DOHH2 (cell line): ENCODE results near the gene SPAST.
"Not testable (repeated sequence)": the region's sequence is repeated elsewhere in the genome, so short reads cannot be mapped to it uniquely, and the experiment has no call there.

ENCODE experiments used
- H3F3A ChIP-seq: fragments of 200-600 bp; sonication (generic), shearing (Covaris generic); 2 replicates; pipeline ENCODE4 v1.6.0; 2016; ENCODE audit warnings: antibody characterized with exemption, mild to moderate bottlenecking; ENCODE audit not compliant: control insufficient read depth, insufficient read depth
- H3K27ac ChIP-seq: fragments of 200-600 bp; sonication (generic); 2 replicates; pipeline ENCODE4 v1.5.1; 2014; ENCODE audit warnings: low read depth, mild to moderate bottlenecking, low read length, moderate library complexity
- H3K27me3 ChIP-seq: fragments of 200-600 bp; sonication (generic); 2 replicates; pipeline ENCODE4 v1.6.1; 2014; ENCODE audit warnings: mild to moderate bottlenecking, low read length, mixed read lengths; ENCODE audit not compliant: control insufficient read depth
- H3K36me3 ChIP-seq: fragments of 200-600 bp; sonication (generic); 2 replicates; pipeline ENCODE4 v1.6.1; 2014; ENCODE audit warnings: mild to moderate bottlenecking, low read length, moderate library complexity, mixed read lengths; ENCODE audit not compliant: control insufficient read depth
- H3K4me1 ChIP-seq: fragments of 200-600 bp; sonication (generic); 2 replicates; pipeline ENCODE4 v1.6.1; 2014; ENCODE audit warnings: mild to moderate bottlenecking, low read length, mixed read lengths; ENCODE audit not compliant: control insufficient read depth
- H3K4me2 ChIP-seq: fragments of 200-600 bp; sonication (generic); 2 replicates; pipeline ENCODE4 v1.6.0; 2014; ENCODE audit warnings: mild to moderate bottlenecking, low read length, moderate library complexity
- H3K4me3 ChIP-seq: fragments of 200-600 bp; sonication (generic); 2 replicates; pipeline ENCODE4 v1.5.1; 2014; ENCODE audit warnings: mild to moderate bottlenecking, low read length, mixed read lengths
- H3K79me2 ChIP-seq: fragments of 200-600 bp; sonication (generic); 2 replicates; pipeline ENCODE4 v1.6.1; 2014; ENCODE audit warnings: mild to moderate bottlenecking, low read length, mixed read lengths; ENCODE audit not compliant: control insufficient read depth
- H3K9me2 ChIP-seq: fragments of 200-600 bp; sonication (generic); replicated peaks from 2 replicates; pipeline ENCODE4 v1.6.1; 2014; ENCODE audit warnings: mild to moderate bottlenecking, low read length, mixed read lengths; ENCODE audit not compliant: control insufficient read depth
- H3K9me3 ChIP-seq: fragments of 200-600 bp; sonication (generic); 2 replicates; pipeline ENCODE4 v1.6.1; 2014; ENCODE audit warnings: antibody characterized with exemption, low read length, mixed read lengths; ENCODE audit not compliant: control insufficient read depth, insufficient read depth
- H4K20me1 ChIP-seq: fragments of 200-600 bp; sonication (generic); 2 replicates; pipeline ENCODE4 v1.6.0; 2014; ENCODE audit warnings: low read depth, mild to moderate bottlenecking, antibody characterized with exemption, low read length, moderate library complexity; ENCODE audit not compliant: control insufficient read depth, insufficient read depth
- EZH2phosphoT487 ChIP-seq: fragments of 200-600 bp; sonication (generic); IDR thresholded peaks from 2 replicates; pipeline ENCODE4 v1.6.1; 2017; ENCODE audit warnings: borderline replicate concordance, mild to moderate bottlenecking, antibody characterized with exemption, low read length, moderate library complexity, mixed read lengths
- TF ChIP-seq, protein P1 (sequence below): fragments of 200-600 bp; sonication (generic); IDR thresholded peaks from one replicate; pipeline ENCODE4 v1.5.1; 2014; ENCODE audit warnings: antibody characterized with exemption, mild to moderate bottlenecking, low read depth, low read length; ENCODE audit not compliant: poor library complexity, severe bottlenecking

SPAST gene

DNA sequence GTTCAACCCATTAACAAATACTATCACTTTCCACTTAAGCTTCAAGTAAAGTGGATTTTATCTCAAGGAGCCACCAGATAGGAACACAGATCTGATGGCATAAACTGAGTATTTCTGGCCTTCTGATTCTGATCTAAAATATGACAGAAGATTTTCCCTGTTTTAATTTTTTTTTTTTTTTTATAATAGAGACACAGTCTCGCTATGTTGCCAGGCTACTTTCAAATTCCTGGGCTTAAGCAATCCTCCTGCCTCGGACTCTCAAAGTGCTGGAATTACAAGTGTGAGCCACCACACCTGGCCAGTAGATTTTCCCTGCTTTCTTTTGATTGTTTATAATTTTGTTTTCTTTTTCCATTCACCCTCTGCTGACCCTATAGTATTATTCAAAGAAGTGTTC lies 65.7 kb downstream of the SPAST start:
- H4K20me1 ChIP-seq = no peaks in the 10 kb centered on the region
- H3K36me3 ChIP-seq = peaks cover 7% of the 10 kb centered on the region; the same call in 1 of the 2 replicates
- H3K9me3 ChIP-seq = no peaks in the 10 kb centered on the region
- H3K27me3 ChIP-seq = no peaks in the 10 kb centered on the region
- no peak overlapping the region for H3K4me2 ChIP-seq
- no peaks in the 10 kb centered on the region for H3F3A ChIP-seq
- no peak overlapping the region for H3K4me3 ChIP-seq
- H3K27ac ChIP-seq = no peak overlapping the region
- no peaks in the 10 kb centered on the region for H3K4me1 ChIP-seq
- H3K79me2 ChIP-seq = no peaks in the 10 kb centered on the region
- no peak for TF ChIP-seq EZH2phosphoT487
- TF ChIP-seq, protein P1, sequence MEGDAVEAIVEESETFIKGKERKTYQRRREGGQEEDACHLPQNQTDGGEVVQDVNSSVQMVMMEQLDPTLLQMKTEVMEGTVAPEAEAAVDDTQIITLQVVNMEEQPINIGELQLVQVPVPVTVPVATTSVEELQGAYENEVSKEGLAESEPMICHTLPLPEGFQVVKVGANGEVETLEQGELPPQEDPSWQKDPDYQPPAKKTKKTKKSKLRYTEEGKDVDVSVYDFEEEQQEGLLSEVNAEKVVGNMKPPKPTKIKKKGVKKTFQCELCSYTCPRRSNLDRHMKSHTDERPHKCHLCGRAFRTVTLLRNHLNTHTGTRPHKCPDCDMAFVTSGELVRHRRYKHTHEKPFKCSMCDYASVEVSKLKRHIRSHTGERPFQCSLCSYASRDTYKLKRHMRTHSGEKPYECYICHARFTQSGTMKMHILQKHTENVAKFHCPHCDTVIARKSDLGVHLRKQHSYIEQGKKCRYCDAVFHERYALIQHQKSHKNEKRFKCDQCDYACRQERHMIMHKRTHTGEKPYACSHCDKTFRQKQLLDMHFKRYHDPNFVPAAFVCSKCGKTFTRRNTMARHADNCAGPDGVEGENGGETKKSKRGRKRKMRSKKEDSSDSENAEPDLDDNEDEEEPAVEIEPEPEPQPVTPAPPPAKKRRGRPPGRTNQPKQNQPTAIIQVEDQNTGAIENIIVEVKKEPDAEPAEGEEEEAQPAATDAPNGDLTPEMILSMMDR = no peak
- no peaks in the 10 kb centered on the region for H3K9me2 ChIP-seq

DNA sequence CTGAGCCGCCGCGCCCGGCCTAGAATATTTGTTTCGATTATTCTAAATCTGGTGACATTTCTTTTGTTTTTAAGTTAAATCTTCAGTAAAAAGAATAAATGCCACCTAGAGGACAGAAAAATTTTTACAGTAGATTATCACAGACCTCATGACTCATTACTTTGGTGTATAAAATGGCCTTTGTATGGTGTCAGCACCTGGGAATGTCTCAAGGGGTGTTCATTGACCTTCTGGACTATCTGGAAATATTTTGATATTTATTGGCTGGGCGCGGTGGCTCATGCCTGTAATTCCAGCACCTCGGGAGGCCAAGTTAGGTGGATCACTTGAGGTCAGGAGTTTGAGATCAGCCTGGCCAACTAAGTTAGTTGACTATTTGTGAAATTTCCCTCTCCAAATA lies 72.1 kb downstream of the SPAST start:
- Histone ChIP-seq H3K9me2 (no peaks in the 10 kb centered on the region), H3K27me3 (no peaks in the 10 kb centered on the region), H3K4me2 (no peak overlapping the region), H4K20me1 (no peaks in the 10 kb centered on the region), H3K9me3 (no peaks in the 10 kb centered on the region), H3K36me3 (peaks cover 16% of the 10 kb centered on the region), H3K79me2 (no peaks in the 10 kb centered on the region), H3K27ac (no peak overlapping the region), H3K4me3 (no peak overlapping the region), H3K4me1 (no peaks in the 10 kb centered on the region), H3F3A (peaks cover 5% of the 10 kb centered on the region; the same call in 1 of the 2 replicates)
- TF ChIP-seq, protein P1 = peak; percentile 41
- TF ChIP-seq EZH2phosphoT487 = no peak

DNA sequence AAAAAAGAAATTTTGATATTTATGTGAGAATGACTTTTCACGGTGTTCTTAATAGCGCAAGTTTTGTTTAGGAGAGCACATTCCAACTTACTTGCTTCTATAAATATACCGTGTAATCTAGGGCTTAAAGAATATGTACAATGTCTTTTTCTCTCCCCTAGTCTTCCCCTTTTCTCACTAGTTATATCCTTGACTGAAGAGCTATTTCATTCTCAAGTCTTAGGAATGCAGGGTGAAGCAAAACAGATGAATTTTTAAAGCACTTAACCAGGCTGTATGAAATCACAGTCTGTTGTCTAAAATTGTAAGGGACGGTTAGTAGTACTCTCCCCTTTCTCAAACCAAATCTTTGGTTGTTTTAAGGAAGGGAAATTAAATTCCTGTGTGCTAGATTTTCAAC lies 72.7 kb downstream of the SPAST start:
- H3K4me2 ChIP-seq = no peak overlapping the region

DNA sequence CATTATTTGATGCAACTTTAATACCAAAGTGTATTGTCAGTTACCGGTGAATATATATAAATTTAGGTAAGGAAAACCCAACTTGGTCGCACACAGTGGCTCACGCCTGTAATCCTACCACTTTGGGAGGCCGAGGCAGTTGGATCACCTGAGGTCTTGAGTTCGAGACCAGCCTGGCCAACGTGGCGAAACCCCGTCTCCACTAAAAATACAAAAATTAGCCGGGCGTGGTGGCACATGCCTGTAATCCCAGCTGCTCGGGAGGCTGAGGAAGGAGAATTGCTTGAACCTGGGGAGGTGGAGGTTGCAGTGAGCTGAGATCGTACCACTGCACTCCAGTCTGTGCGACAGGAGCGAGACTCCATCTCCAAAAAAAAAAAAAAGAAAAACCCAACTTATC lies 88.2 kb downstream of the SPAST start:
- not testable (repeated sequence) for H3F3A ChIP-seq, H3K4me2 ChIP-seq, H3K27me3 ChIP-seq, H4K20me1 ChIP-seq, H3K27ac ChIP-seq, H3K9me2 ChIP-seq, H3K36me3 ChIP-seq, H3K79me2 ChIP-seq, H3K4me1 ChIP-seq, H3K9me3 ChIP-seq, H3K4me3 ChIP-seq

More for the DNA sequence above, 72.7 kb downstream of the SPAST start:
- Histone ChIP-seq H3K9me2 (no peaks in the 10 kb centered on the region), H3K27me3 (no peaks in the 10 kb centered on the region), H4K20me1 (no peaks in the 10 kb centered on the region), H3F3A (peaks cover 5% of the 10 kb centered on the region; the same call in 1 of the 2 replicates), H3K4me1 (no peaks in the 10 kb centered on the region), H3K9me3 (no peaks in the 10 kb centered on the region), H3K36me3 (peaks cover 16% of the 10 kb centered on the region), H3K79me2 (no peaks in the 10 kb centered on the region), H3K27ac (no peak overlapping the region), H3K4me3 (no peak overlapping the region)
- TF ChIP-seq, protein P1 = no peak
- no peak for TF ChIP-seq EZH2phosphoT487
